ENCODE data around the gene BLOC1S4.

GRCh38 chr4:6761649-6762615 lies 46.0 kb downstream of the BLOC1S4 start:
- TF ChIP-seq EZH2 (IDR thresholded peaks at IDR 0.05; ENCODE audit: insufficient read depth, poor library complexity, severe bottlenecking) = no peak
- no peak for TF ChIP-seq EZH2phosphoT487 (IDR thresholded peaks at IDR 0.05; ENCODE audit: insufficient read depth, low read depth)

All from GM23248 (cell line).